DOHH2 (cell line): ENCODE data around the gene STUM.
A peak's percentile ranks its signal among the peaks of the same experiment; 100 is the strongest.

Experiments
- H3F3A ChIP-seq: fragments of 200-600 bp; sonication (generic), shearing (Covaris generic); 2 replicates; pipeline ENCODE4 v1.6.0; 2016; ENCODE audit warnings: antibody characterized with exemption, mild to moderate bottlenecking; ENCODE audit not compliant: control insufficient read depth, insufficient read depth
- H3K27ac ChIP-seq: fragments of 200-600 bp; sonication (generic); 2 replicates; pipeline ENCODE4 v1.5.1; 2014; ENCODE audit warnings: low read depth, mild to moderate bottlenecking, low read length, moderate library complexity
- H3K27me3 ChIP-seq: fragments of 200-600 bp; sonication (generic); 2 replicates; pipeline ENCODE4 v1.6.1; 2014; ENCODE audit warnings: mild to moderate bottlenecking, low read length, mixed read lengths; ENCODE audit not compliant: control insufficient read depth
- H3K36me3 ChIP-seq: fragments of 200-600 bp; sonication (generic); 2 replicates; pipeline ENCODE4 v1.6.1; 2014; ENCODE audit warnings: mild to moderate bottlenecking, low read length, moderate library complexity, mixed read lengths; ENCODE audit not compliant: control insufficient read depth
- H3K4me1 ChIP-seq: fragments of 200-600 bp; sonication (generic); 2 replicates; pipeline ENCODE4 v1.6.1; 2014; ENCODE audit warnings: mild to moderate bottlenecking, low read length, mixed read lengths; ENCODE audit not compliant: control insufficient read depth
- H3K4me2 ChIP-seq: fragments of 200-600 bp; sonication (generic); 2 replicates; pipeline ENCODE4 v1.6.0; 2014; ENCODE audit warnings: mild to moderate bottlenecking, low read length, moderate library complexity
- H3K4me3 ChIP-seq: fragments of 200-600 bp; sonication (generic); 2 replicates; pipeline ENCODE4 v1.5.1; 2014; ENCODE audit warnings: mild to moderate bottlenecking, low read length, mixed read lengths
- H3K79me2 ChIP-seq: fragments of 200-600 bp; sonication (generic); 2 replicates; pipeline ENCODE4 v1.6.1; 2014; ENCODE audit warnings: mild to moderate bottlenecking, low read length, mixed read lengths; ENCODE audit not compliant: control insufficient read depth
- H3K9me2 ChIP-seq: fragments of 200-600 bp; sonication (generic); replicated peaks from 2 replicates; pipeline ENCODE4 v1.6.1; 2014; ENCODE audit warnings: mild to moderate bottlenecking, low read length, mixed read lengths; ENCODE audit not compliant: control insufficient read depth
- H3K9me3 ChIP-seq: fragments of 200-600 bp; sonication (generic); 2 replicates; pipeline ENCODE4 v1.6.1; 2014; ENCODE audit warnings: antibody characterized with exemption, low read length, mixed read lengths; ENCODE audit not compliant: control insufficient read depth, insufficient read depth
- H4K20me1 ChIP-seq: fragments of 200-600 bp; sonication (generic); 2 replicates; pipeline ENCODE4 v1.6.0; 2014; ENCODE audit warnings: low read depth, mild to moderate bottlenecking, antibody characterized with exemption, low read length, moderate library complexity; ENCODE audit not compliant: control insufficient read depth, insufficient read depth
- CTCF ChIP-seq: fragments of 200-600 bp; sonication (generic); IDR thresholded peaks from one replicate; pipeline ENCODE4 v1.5.1; 2014; ENCODE audit warnings: antibody characterized with exemption, mild to moderate bottlenecking, low read depth, low read length; ENCODE audit not compliant: poor library complexity, severe bottlenecking
- EZH2phosphoT487 ChIP-seq: fragments of 200-600 bp; sonication (generic); IDR thresholded peaks from 2 replicates; pipeline ENCODE4 v1.6.1; 2017; ENCODE audit warnings: borderline replicate concordance, mild to moderate bottlenecking, antibody characterized with exemption, low read length, moderate library complexity, mixed read lengths

The STUM gene

GRCh38 chr1:226625832-226626576 lies 77.4 kb downstream of the STUM start:
- Histone ChIP-seq H3K9me3 (no peaks in the 10 kb centered on the region), H3K79me2 (no peaks in the 10 kb centered on the region), H3F3A (no peaks in the 10 kb centered on the region), H3K4me1 (peaks cover 18% of the 10 kb centered on the region), H3K27me3 (no peaks in the 10 kb centered on the region), H3K4me3 (no peak overlapping the region), H3K4me2 (peak overlapping the region; percentile 49), H3K36me3 (no peaks in the 10 kb centered on the region), H4K20me1 (no peaks in the 10 kb centered on the region), H3K27ac (no peak overlapping the region), H3K9me2 (no peaks in the 10 kb centered on the region)
- no peak for TF ChIP-seq EZH2phosphoT487
- no peak for TF ChIP-seq CTCF

- H4K20me1 ChIP-seq = no peaks in the 10 kb centered on the region
- peaks cover 2% of the 10 kb centered on the region for H3K36me3 ChIP-seq
- H3K4me2 ChIP-seq = peak overlapping the region; percentile 49
- H3K9me2 ChIP-seq = no peaks in the 10 kb centered on the region
- TF ChIP-seq CTCF = peak; percentile 97
- no peak for TF ChIP-seq EZH2phosphoT487
- H3F3A ChIP-seq = no peaks in the 10 kb centered on the region
- H3K4me1 ChIP-seq = peaks cover 24% of the 10 kb centered on the region
- no peak overlapping the region for H3K4me3 ChIP-seq
- no peak overlapping the region for H3K27ac ChIP-seq
- no peaks in the 10 kb centered on the region for H3K9me3 ChIP-seq
- no peaks in the 10 kb centered on the region for H3K27me3 ChIP-seq
- no peaks in the 10 kb centered on the region for H3K79me2 ChIP-seq
Measured at GRCh38 chr1:226626577-226626956, 78.0 kb downstream of the STUM start.

- no peaks in the 10 kb centered on the region for H3K27me3 ChIP-seq
- TF ChIP-seq CTCF (no peak), EZH2phosphoT487 (no peak)
- H3K9me3 ChIP-seq = no peaks in the 10 kb centered on the region
- peaks cover 3% of the 10 kb centered on the region; the same call in 1 of the 2 replicates for H3K79me2 ChIP-seq
- H3K4me3 ChIP-seq = no peak overlapping the region
- H3K36me3 ChIP-seq = peaks cover 9% of the 10 kb centered on the region
- no peaks in the 10 kb centered on the region for H3K9me2 ChIP-seq
- peaks cover 30% of the 10 kb centered on the region for H3K4me1 ChIP-seq
- no peaks in the 10 kb centered on the region for H3F3A ChIP-seq
- H3K4me2 ChIP-seq = no peak overlapping the region
- no peaks in the 10 kb centered on the region for H4K20me1 ChIP-seq
- no peak overlapping the region for H3K27ac ChIP-seq
Measured at GRCh38 chr1:226627050-226627755, 78.6 kb downstream of the STUM start.
